HCT116 (cell line): Measurements from ENCODE around the gene PDE1A. TPM values are rescaled to one million over a fixed set of nuclear protein-coding genes. Genes with fewer than 3 reads are reported as not detected.

Source experiments
- ATAC-seq: fragments of 200-7000 bp; cut with Tn5 transposase; 2 replicates; pipeline ENCODE4 v1.9.1; 2020; ENCODE audit warnings: mild to moderate bottlenecking, moderate library complexity
- BruUV-seq: library from RNA; stranded (reverse); fragments of 400-500 nt; replicated peaks from 2 replicates; lab custom pipeline; 2021; lab: Mats Ljungman, UMichigan
- CTCF ChIA-PET: fragments of 300-600 bp; sonication (Branson Sonifier 250); formaldehyde crosslinking; loops from one replicate; lab custom pipeline; 2021; ENCODE audit warnings: antibody characterized with exemption; lab: Charles Lee
- POLR2A ChIA-PET: fragments of 300-600, 350-600 bp; sonication (Branson Sonifier 250); formaldehyde crosslinking; loops from one replicate; lab custom pipeline; 2021; ENCODE audit warnings: antibody characterized with exemption; lab: Charles Lee
- RAD21 ChIA-PET, 2 experiments: fragments of 300-600 bp; sonication (Branson Sonifier 250); formaldehyde crosslinking; loops; one replicate each; lab custom pipeline; 2023; ENCODE audit warnings: low total read pairs in 2 of 2; ENCODE audit not compliant: uncharacterized antibody in 2 of 2, unreplicated experiment in 2 of 2, low non-redundant PET in 1 of 2; lab: Charles Lee
- DNase-seq: peaks from one replicate; pipeline ENCODE4 v3.0.0-alpha.2; 2010; ENCODE audit warnings: low read depth, low spot score
- H2AFZ ChIP-seq: fragments of 200-600 bp; shearing (Covaris generic), sonication (generic); 2 replicates; pipeline ENCODE4 v1.6.1; 2017; ENCODE audit warnings: low read depth, mixed run types, mixed read lengths, antibody characterized with exemption, low read length; ENCODE audit not compliant: poor library complexity, severe bottlenecking
- H3K27ac ChIP-seq: 2 replicates; pipeline ENCODE4 v1.5.1; 2012; ENCODE audit warnings: low read depth, low read length
- H3K27me3 ChIP-seq: fragments of 200-600 bp; sonication (generic); 2 replicates; pipeline ENCODE4 v1.6.1; 2016; ENCODE audit warnings: mixed run types, low read length, mixed read lengths; ENCODE audit not compliant: insufficient read depth
- H3K36me3 ChIP-seq, 2 experiments: fragments of 200-500 bp in 1 of 2; fragments of 200-600 bp in 1 of 2; sonication (Bioruptor generic) in 1 of 2; sonication (generic) in 1 of 2; 2 replicates each; pipeline versions ENCODE4 v1.5.1 to v1.6.1; 2014 to 2016; ENCODE audit warnings: low read length in 2 of 2, inconsistent platforms in 1 of 2, mixed read lengths in 1 of 2, mixed run types in 1 of 2; ENCODE audit not compliant: insufficient read depth in 2 of 2, control insufficient read depth in 1 of 2
- H3K4me1 ChIP-seq, 2 experiments: fragments of 200-600 bp in 1 of 2; sonication (generic) in 1 of 2; 2 replicates each; pipeline versions ENCODE4 v1.5.1 to v1.6.1; 2012 to 2017; ENCODE audit warnings: low read length in 2 of 2, inconsistent platforms in 1 of 2, mild to moderate bottlenecking in 1 of 2, mixed read lengths in 1 of 2, mixed run types in 1 of 2, moderate library complexity in 1 of 2; ENCODE audit not compliant: insufficient read depth in 2 of 2, control insufficient read depth in 1 of 2
- H3K4me2 ChIP-seq: fragments of 200-600 bp; sonication (generic); 2 replicates; pipeline ENCODE4 v1.6.1; 2017; ENCODE audit warnings: mixed run types, low read length, mixed read lengths
- H3K4me3 ChIP-seq, 2 experiments: fragments of 200-600 bp in 1 of 2; sonication (generic) in 1 of 2; replicated peaks in 1 of 2; 2 replicates each; pipeline ENCODE4 v1.5.1; 2011 to 2016; ENCODE audit warnings: low read length in 2 of 2, control low read depth in 1 of 2, low read depth in 1 of 2, mild to moderate bottlenecking in 1 of 2, mixed read lengths in 1 of 2, mixed run types in 1 of 2
- H3K79me2 ChIP-seq: fragments of 200-600 bp; sonication (generic); 2 replicates; pipeline ENCODE4 v1.6.1; 2017; ENCODE audit warnings: mild to moderate bottlenecking, mixed run types, low read length, moderate library complexity, mixed read lengths; ENCODE audit not compliant: insufficient read depth
- H3K9ac ChIP-seq: fragments of 200-600 bp; sonication (generic); 2 replicates; pipeline ENCODE4 v1.6.1; 2016; ENCODE audit warnings: low read length, mixed read lengths
- H3K9me2 ChIP-seq: fragments of 200-600 bp; sonication (generic), shearing (Covaris generic); 2 replicates; pipeline ENCODE4 v1.6.1; 2017; ENCODE audit warnings: mixed run types, mild to moderate bottlenecking, moderate library complexity; ENCODE audit not compliant: insufficient read depth
- H3K9me3 ChIP-seq, 2 experiments: fragments of 200-500 bp in 1 of 2; fragments of 200-600 bp in 1 of 2; sonication (Bioruptor generic) in 1 of 2; sonication (generic) in 1 of 2; 2 replicates each; pipeline ENCODE4 v1.6.1; 2014 to 2017; ENCODE audit warnings: low read length in 2 of 2, mixed read lengths in 2 of 2, inconsistent platforms in 1 of 2, low read depth in 1 of 2, mild to moderate bottlenecking in 1 of 2, mixed run types in 1 of 2, moderate library complexity in 1 of 2; ENCODE audit not compliant: control insufficient read depth in 1 of 2, insufficient read depth in 1 of 2
- H4K20me1 ChIP-seq: fragments of 200-600 bp; sonication (generic), shearing (Covaris generic); 2 replicates; pipeline ENCODE4 v1.6.1; 2017; ENCODE audit warnings: mixed run types, mild to moderate bottlenecking, moderate library complexity; ENCODE audit not compliant: insufficient read depth
- CBX3 ChIP-seq: IDR thresholded peaks from 2 replicates; pipeline ENCODE4 v1.6.1; 2012; ENCODE audit warnings: low read depth
- CEBPB ChIP-seq: IDR thresholded peaks from 2 replicates; pipeline ENCODE4 v1.6.1; 2012; ENCODE audit warnings: low read depth
- EZH2 ChIP-seq: fragments of 200-600 bp; sonication (generic); IDR thresholded peaks from 2 replicates; pipeline ENCODE4 v1.6.1; 2017; ENCODE audit warnings: antibody characterized with exemption, mixed run types
- JUND ChIP-seq: IDR thresholded peaks from 2 replicates; pipeline ENCODE4 v1.6.1; 2012
- POLR2A ChIP-seq: IDR thresholded peaks from 2 replicates; pipeline ENCODE4 v1.7.0; 2011; ENCODE audit warnings: borderline replicate concordance; ENCODE audit not compliant: insufficient read depth, insufficient read length; ENCODE audit errors: extremely low read depth
- REST ChIP-seq: IDR thresholded peaks from 2 replicates; pipeline ENCODE4 v1.6.1; 2012; ENCODE audit warnings: low read depth
- SIN3A ChIP-seq: IDR thresholded peaks from 2 replicates; pipeline ENCODE4 v1.6.1; 2012; ENCODE audit warnings: low read depth
- TCF7L2 ChIP-seq: IDR thresholded peaks from 2 replicates; pipeline ENCODE4 v1.7.0; 2011; ENCODE audit warnings: borderline replicate concordance, inconsistent platforms; ENCODE audit not compliant: insufficient read depth, insufficient read length; ENCODE audit errors: extremely low read depth
- ZNF274 ChIP-seq: fragments of 200-500 bp; sonication (Bioruptor generic); IDR thresholded peaks from 2 replicates; pipeline ENCODE4 v1.6.1; 2014; ENCODE audit warnings: mild to moderate bottlenecking, low read depth, low read length, inconsistent platforms
- intact Hi-C: fragments of 100-400 bp; cut with micrococcal nuclease; formaldehyde crosslinking; loops from 2 replicates; pipeline ENCODE4 v1.10.0; 2022
- total RNA-seq: library from RNA; stranded (reverse); gene quantifications from one replicate; pipeline ENCODE4 v1.2.1, GENCODE V29; 2021; ENCODE audit not compliant: unreplicated experiment

PDE1A gene
- total RNA-seq, 1 experiment from 2014 or later = 0.12 TPM

GRCh38 chr2:182358601-182359000 is 68.2 kb downstream of the PDE1A start:
- no peaks in the 10 kb centered on the region for H4K20me1 ChIP-seq
- DNase-seq = no peak
- no peak overlapping the region for H3K4me3 ChIP-seq
- ATAC-seq = no peak
- POLR2A ChIA-PET = no interaction called here
- no peak overlapping the region for H3K27ac ChIP-seq
- H3K4me2 ChIP-seq = no peak overlapping the region
- H3K27me3 ChIP-seq = no peaks in the 10 kb centered on the region
- H3K36me3 ChIP-seq = no peaks in the 10 kb centered on the region
- no peaks in the 10 kb centered on the region for H3K9me3 ChIP-seq
- H3K9me2 ChIP-seq = no peaks in the 10 kb centered on the region; the same call in 1 of the 2 replicates
- H3K9ac ChIP-seq = no peak overlapping the region
- H2AFZ ChIP-seq = no peak overlapping the region
- H3K4me1 ChIP-seq = no peaks in the 10 kb centered on the region
- TF ChIP-seq SIN3A = no peak
- no peak for TF ChIP-seq ZNF274
- TF ChIP-seq POLR2A = no peak
- no peak for TF ChIP-seq JUND
- no peak for TF ChIP-seq CEBPB
- no peak for TF ChIP-seq CBX3
- TF ChIP-seq REST = no peak
- no peak for TF ChIP-seq TCF7L2
- TF ChIP-seq EZH2 = no peak
- TF ChIP-seq, all 23 proteins: peak for 0
- RAD21 ChIA-PET = no interaction called here
- no peaks in the 10 kb centered on the region for H3K79me2 ChIP-seq
- intact Hi-C loops = no loop called here
- BruUV-seq = no TSS peak
- CTCF ChIA-PET = no interaction called here
